WERI-Rb-1 (cell line): ENCODE measurements around the gene DIPK2A.

Experiments
- DNase-seq: peaks from one replicate; pipeline ENCODE4 v3.0.0-alpha.2; 2020
- H3K27ac ChIP-seq: fragments of 250-450 bp; sonication (Bioruptor Pico); 2 replicates; pipeline ENCODE4 v1.5.1; 2020; ENCODE audit warnings: mild to moderate bottlenecking, moderate library complexity
- H3K27me3 ChIP-seq: fragments of 250-450 bp; sonication (Bioruptor Pico); 2 replicates; pipeline ENCODE4 v1.5.1; 2021; ENCODE audit warnings: mild to moderate bottlenecking, low read depth, moderate library complexity; ENCODE audit not compliant: insufficient read depth, severe bottlenecking
- H3K36me3 ChIP-seq: fragments of 250-450 bp; sonication (Bioruptor Pico); 2 replicates; pipeline ENCODE4 v1.5.1; 2020; ENCODE audit warnings: mild to moderate bottlenecking, moderate library complexity
- H3K4me3 ChIP-seq: 2 replicates; pipeline ENCODE4 v1.5.1; 2011; ENCODE audit warnings: low read depth, mild to moderate bottlenecking, control low read depth, low read length
- H3K9me3 ChIP-seq: fragments of 250-450 bp; sonication (Bioruptor Pico); 2 replicates; pipeline ENCODE4 v1.5.1; 2021; ENCODE audit warnings: mild to moderate bottlenecking, moderate library complexity; ENCODE audit not compliant: severe bottlenecking
- CTCF ChIP-seq: IDR thresholded peaks from 2 replicates; pipeline ENCODE4 v1.5.1; 2011; ENCODE audit warnings: low read depth, mild to moderate bottlenecking, control low read depth, inconsistent platforms, low read length

DIPK2A gene

GRCh38 chr3:143957453-143957852, 14.2 kb upstream of the DIPK2A start:
- TF ChIP-seq CTCF, result no peak
- Histone ChIP-seq H3K9me3 (no peaks in the 10 kb centered on the region), H3K4me3 (no peak overlapping the region), H3K27me3 (no peaks in the 10 kb centered on the region), H3K27ac (no peak overlapping the region), H3K36me3 (no peaks in the 10 kb centered on the region)
- DNase-seq, result no peak

GRCh38 chr3:143958966-143959365, 12.7 kb upstream of the DIPK2A start:
- H3K27me3 ChIP-seq, result no peaks in the 10 kb centered on the region
- H3K9me3 ChIP-seq, result no peaks in the 10 kb centered on the region
- no peaks in the 10 kb centered on the region for H3K36me3 ChIP-seq
- H3K27ac ChIP-seq, result no peak overlapping the region
- no peak for DNase-seq
- no peak overlapping the region for H3K4me3 ChIP-seq
- no peak for TF ChIP-seq CTCF

GRCh38 chr3:143961342-143961741, 10.3 kb upstream of the DIPK2A start:
- no peak for DNase-seq
- H3K27me3 ChIP-seq, result no peaks in the 10 kb centered on the region
- no peaks in the 10 kb centered on the region for H3K36me3 ChIP-seq
- H3K9me3 ChIP-seq, result no peaks in the 10 kb centered on the region
- H3K4me3 ChIP-seq, result no peak overlapping the region
- no peak overlapping the region for H3K27ac ChIP-seq
- no peak for TF ChIP-seq CTCF

GRCh38 chr3:143963946-143964345, 7.7 kb upstream of the DIPK2A start:
- no peaks in the 10 kb centered on the region for H3K36me3 ChIP-seq
- no peak for DNase-seq
- H3K27ac ChIP-seq, result no peak overlapping the region
- no peak for TF ChIP-seq CTCF
- H3K4me3 ChIP-seq, result no peak overlapping the region
- H3K27me3 ChIP-seq, result no peaks in the 10 kb centered on the region
- no peaks in the 10 kb centered on the region for H3K9me3 ChIP-seq

GRCh38 chr3:143970773-143971358, 757 bp upstream of the DIPK2A start:
- Histone ChIP-seq H3K27ac (peak overlapping the region; percentile 94), H3K9me3 (no peaks in the 10 kb centered on the region), H3K4me3 (peak overlapping the region; percentile 89), H3K36me3 (peaks cover 13% of the 10 kb centered on the region), H3K27me3 (no peaks in the 10 kb centered on the region)
- peak; percentile 60 for DNase-seq
- TF ChIP-seq CTCF, result no peak

- no peak for TF ChIP-seq CTCF
- H3K4me3 ChIP-seq, result peak overlapping the region; percentile 89
- no peaks in the 10 kb centered on the region for H3K27me3 ChIP-seq
- peak overlapping the region; percentile 94 for H3K27ac ChIP-seq
- H3K36me3 ChIP-seq, result peaks cover 13% of the 10 kb centered on the region
- H3K9me3 ChIP-seq, result no peaks in the 10 kb centered on the region
- DNase-seq, result no peak
Observed at GRCh38 chr3:143972155-143972504, 507 bp downstream of the DIPK2A start.
